NOMO-1 (cell line): Measurements from ENCODE around the gene ETV3L.
"Not testable (repeated sequence)": the region's sequence is repeated elsewhere in the genome, so short reads cannot be mapped to it uniquely, and the experiment has no call there.

Experiments used
- DNase-seq, 2 experiments: peaks; one replicate each; lab custom pipeline; 2025; ENCODE audit not compliant: unreplicated experiment in 2 of 2; lab: John Stamatoyannopoulos, UW

The ETV3L gene

GRCh38 chr1:157084720-157085119 lies 14.9 kb downstream of the ETV3L start:
- DNase-seq, result no peak

GRCh38 chr1:157081707-157082106 lies 17.9 kb downstream of the ETV3L start:
- DNase-seq, result no peak

GRCh38 chr1:157080714-157081113 lies 18.9 kb downstream of the ETV3L start:
- DNase-seq, result no peak

- DNase-seq, result no peak
These were observed 22.2 kb downstream of the ETV3L start for GRCh38 chr1:157077394-157077793.

GRCh38 chr1:157073944-157074685 lies 25.5 kb downstream of the ETV3L start:
- peak; percentile 9 to 64 for DNase-seq

- DNase-seq, result no peak
These were observed 30.0 kb downstream of the ETV3L start for GRCh38 chr1:157069601-157070000.

- DNase-seq, result not testable (repeated sequence)
These were observed 40.4 kb downstream of the ETV3L start for GRCh38 chr1:157059241-157059640.

GRCh38 chr1:157056269-157056668 lies 43.3 kb downstream of the ETV3L start:
- DNase-seq, result no peak

- peak in 1 of 2 experiments; percentile 60 for DNase-seq
These were observed 43.9 kb downstream of the ETV3L start for GRCh38 chr1:157055729-157056128.

- no peak for DNase-seq
These were observed 48.8 kb downstream of the ETV3L start for GRCh38 chr1:157050836-157051235.

- DNase-seq, result no peak
These were observed 52.6 kb downstream of the ETV3L start for GRCh38 chr1:157047062-157047410.

- peak; percentile 67 to 80 for DNase-seq
These were observed 54.1 kb downstream of the ETV3L start, which contains the start of gene ARHGEF11 for GRCh38 chr1:157045250-157046218. ARHGEF11 (minus strand) TSS chr1:157045742; CDS start chr1:157044330, 1,412 bp downstream.

- DNase-seq, result no peak
These were observed 55.3 kb downstream of the ETV3L start for GRCh38 chr1:157044326-157044725.

- no peak for DNase-seq
These were observed 55.9 kb downstream of the ETV3L start for GRCh38 chr1:157043685-157044084.

GRCh38 chr1:157042846-157043245 lies 56.8 kb downstream of the ETV3L start:
- no peak for DNase-seq
